Astrocyte of the spinal cord (primary cell): ENCODE results near the gene ARL8A.
"Not testable (repeated sequence)": the region's sequence is repeated elsewhere in the genome, so short reads cannot be mapped to it uniquely, and the experiment has no call there.

ENCODE experiments used
- DNase-seq: peaks from one replicate; pipeline ENCODE4 v3.0.0; 2011; ENCODE audit warnings: low read depth, low spot score
- H3K4me3 ChIP-seq: 2 replicates; pipeline ENCODE4 v1.5.1; 2011; ENCODE audit warnings: low read depth, mild to moderate bottlenecking, low read length, moderate library complexity
- CTCF ChIP-seq: IDR thresholded peaks from 2 replicates; pipeline ENCODE4 v1.5.1; 2012; ENCODE audit warnings: low read depth, mild to moderate bottlenecking, low read length, inconsistent platforms
- in situ Hi-C: cut with HindIII; loops from 2 replicates; pipeline ENCODE4 v1.10.0; 2017; ENCODE audit warnings: low sequenced_read_pairs

The ARL8A gene

GRCh38 chr1:202151045-202151444 lies 6.5 kb upstream of the ARL8A start:
- H3K4me3 ChIP-seq: no peak overlapping the region
- in situ Hi-C loops: no loop called here
- TF ChIP-seq CTCF: no peak
- DNase-seq: no peak

GRCh38 chr1:202150602-202151001 lies 6.1 kb upstream of the ARL8A start:
- no peak overlapping the region for H3K4me3 ChIP-seq
- DNase-seq: no peak
- in situ Hi-C loops: no loop called here
- TF ChIP-seq CTCF: no peak

GRCh38 chr1:202150187-202150586 lies 5.7 kb upstream of the ARL8A start:
- in situ Hi-C loops: no loop called here
- H3K4me3 ChIP-seq: no peak overlapping the region
- no peak for TF ChIP-seq CTCF
- DNase-seq: no peak

GRCh38 chr1:202149566-202149965 lies 5.0 kb upstream of the ARL8A start:
- no peak for TF ChIP-seq CTCF
- H3K4me3 ChIP-seq: no peak overlapping the region
- in situ Hi-C loops: no loop called here
- DNase-seq: no peak

GRCh38 chr1:202148391-202148790 lies 3.9 kb upstream of the ARL8A start:
- DNase-seq: no peak
- in situ Hi-C loops: no loop called here
- H3K4me3 ChIP-seq: no peak overlapping the region
- TF ChIP-seq CTCF: no peak

GRCh38 chr1:202146993-202147392 lies 2.5 kb upstream of the ARL8A start:
- H3K4me3 ChIP-seq: no peak overlapping the region
- DNase-seq: no peak
- in situ Hi-C loops: no loop called here
- TF ChIP-seq CTCF: no peak

- no peak for DNase-seq
- no peak for TF ChIP-seq CTCF
- in situ Hi-C loops: no loop called here
- no peak overlapping the region for H3K4me3 ChIP-seq
Measured at GRCh38 chr1:202146279-202146678, 1.7 kb upstream of the ARL8A start.

GRCh38 chr1:202145744-202146140 lies 1.2 kb upstream of the ARL8A start:
- H3K4me3 ChIP-seq, in situ Hi-C loops, DNase-seq: not testable (repeated sequence)
